ENCODE results near the gene COX6B2.

DNA sequence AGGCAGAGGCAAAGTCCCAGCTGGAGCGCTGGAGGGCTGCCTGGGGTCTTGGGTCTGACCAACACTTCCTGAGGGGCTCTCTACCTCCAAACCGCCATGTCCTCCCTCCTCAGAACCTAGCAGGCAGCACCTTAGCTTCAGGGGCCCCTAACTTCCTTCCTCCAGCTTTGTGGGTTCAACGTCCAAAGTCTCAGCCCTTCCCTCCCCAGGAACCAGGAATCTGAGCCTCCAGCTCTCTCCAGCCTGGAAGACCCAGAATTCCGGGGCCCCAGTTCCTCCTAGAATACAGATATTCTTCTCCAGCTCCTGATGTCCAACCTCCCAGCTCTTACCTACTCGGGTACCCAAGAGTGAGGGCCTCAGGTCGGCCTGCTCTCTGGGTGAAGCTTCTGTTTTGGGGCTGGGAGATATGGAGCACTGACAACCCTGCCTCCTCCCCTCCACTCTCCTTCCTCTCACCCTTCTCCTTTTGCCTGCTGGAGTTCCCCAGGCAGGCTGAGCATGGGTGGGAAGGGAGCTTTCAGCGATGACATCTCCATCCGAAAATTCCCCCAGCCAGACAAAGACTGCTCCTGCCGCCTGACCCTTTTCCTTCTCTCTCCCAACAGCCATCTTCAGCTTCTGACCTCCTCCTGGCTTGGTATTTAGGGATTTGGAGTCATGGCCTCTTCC is 32.9 kb downstream of the COX6B2 start:
- no peak for TF ChIP-seq EZH2 (IDR thresholded peaks at IDR 0.05; ENCODE audit: low read depth)
- no peak for TF ChIP-seq CTCF (conservative IDR thresholded peaks at IDR 0.05)

Measured in PC-9 (cell line).